Dedifferentiated amniotic fluid mesenchymal stem cell (primary cell): Measurements from ENCODE around the gene TPT1.

Experiments used
- DNase-seq: peaks from one replicate; pipeline ENCODE4 v3.0.0-alpha.2; 2016; ENCODE audit errors: extremely low spot score

Gene TPT1

DNA sequence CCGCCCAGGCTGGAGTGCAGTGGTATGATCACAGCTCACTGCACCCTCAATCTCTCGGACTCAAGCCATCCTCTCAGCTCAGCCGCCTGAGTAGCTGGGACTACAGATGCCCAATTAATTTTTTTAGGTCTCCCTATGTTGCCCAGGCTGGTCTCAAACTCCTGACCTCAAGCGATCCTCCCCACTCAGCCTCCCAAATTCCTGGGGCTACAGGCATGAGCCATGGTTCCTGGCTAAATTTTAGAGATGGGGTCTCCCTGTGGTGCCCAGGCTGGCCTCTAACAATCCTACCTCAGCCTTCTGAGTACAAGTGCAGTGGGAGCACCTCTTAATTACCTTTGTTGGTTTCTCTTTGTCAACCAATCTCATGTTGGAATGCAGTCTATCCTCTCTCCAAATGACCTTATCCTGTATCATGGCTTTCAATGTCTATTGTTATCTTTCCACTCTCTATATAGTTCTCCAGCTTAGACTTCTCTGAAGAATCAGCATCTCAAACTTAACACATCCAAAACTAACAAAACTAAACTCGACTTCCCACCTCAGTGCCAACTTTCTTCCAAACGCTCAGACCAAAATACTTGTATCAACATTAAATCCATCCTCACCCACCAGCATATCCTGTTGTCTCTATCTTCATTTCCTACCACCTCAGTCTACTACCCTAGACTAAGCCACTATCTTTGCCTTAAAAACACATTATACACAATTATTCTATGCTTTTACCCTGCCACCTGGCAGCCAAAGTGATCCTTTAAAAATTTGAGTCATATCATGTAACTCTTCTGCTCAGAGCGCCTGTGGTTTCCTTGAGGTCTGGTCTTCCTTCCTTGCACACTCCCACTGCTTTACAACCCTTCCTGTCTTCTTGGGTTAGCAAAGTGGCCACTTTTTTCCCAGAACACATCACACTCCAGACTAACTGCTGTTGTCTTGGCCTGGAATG lies 6.7 kb downstream of the TPT1 start:
- DNase-seq, result no peak

GRCh38 chr13:45333251-45333976 lies 7.6 kb downstream of the TPT1 start:
- no peak for DNase-seq

DNA sequence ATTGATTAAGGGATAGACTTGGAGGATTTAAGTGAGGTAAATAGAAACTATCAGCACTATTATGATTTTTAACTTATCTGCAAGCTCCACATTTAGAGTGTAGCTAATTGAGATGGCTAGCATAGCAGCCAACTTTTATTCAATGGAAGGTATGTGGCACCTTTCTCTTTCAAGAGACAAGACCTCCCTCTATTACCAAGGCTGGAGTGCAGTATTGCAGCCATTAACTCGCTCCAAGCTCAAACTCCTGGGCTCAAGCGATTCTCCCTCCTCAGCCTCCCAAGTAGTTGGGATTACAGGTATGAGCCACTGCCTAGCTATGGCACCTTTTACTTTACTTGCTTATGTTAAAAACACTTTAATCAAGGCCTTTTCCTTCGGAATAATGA lies 8.2 kb downstream of the TPT1 start:
- no peak for DNase-seq

GRCh38 chr13:45332036-45332830 lies 8.8 kb downstream of the TPT1 start:
- DNase-seq, result peak; percentile 70

DNA sequence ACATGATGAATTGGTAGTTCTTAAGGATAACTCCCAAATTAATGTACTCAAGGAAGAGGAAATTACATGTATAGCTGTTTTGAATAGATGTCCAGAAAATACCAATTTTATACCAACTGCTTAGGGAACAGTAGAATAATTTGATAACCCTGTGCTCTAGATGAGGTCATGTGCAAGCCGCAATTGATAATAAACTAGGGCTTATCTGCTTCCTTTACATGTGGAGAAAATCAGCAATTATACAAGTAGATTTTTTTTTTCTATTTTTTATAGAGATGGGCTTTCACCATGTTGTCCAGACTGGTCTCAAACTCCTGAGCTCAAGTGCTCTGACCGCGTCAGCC lies 9.3 kb downstream of the TPT1 start:
- DNase-seq, result no peak

DNA sequence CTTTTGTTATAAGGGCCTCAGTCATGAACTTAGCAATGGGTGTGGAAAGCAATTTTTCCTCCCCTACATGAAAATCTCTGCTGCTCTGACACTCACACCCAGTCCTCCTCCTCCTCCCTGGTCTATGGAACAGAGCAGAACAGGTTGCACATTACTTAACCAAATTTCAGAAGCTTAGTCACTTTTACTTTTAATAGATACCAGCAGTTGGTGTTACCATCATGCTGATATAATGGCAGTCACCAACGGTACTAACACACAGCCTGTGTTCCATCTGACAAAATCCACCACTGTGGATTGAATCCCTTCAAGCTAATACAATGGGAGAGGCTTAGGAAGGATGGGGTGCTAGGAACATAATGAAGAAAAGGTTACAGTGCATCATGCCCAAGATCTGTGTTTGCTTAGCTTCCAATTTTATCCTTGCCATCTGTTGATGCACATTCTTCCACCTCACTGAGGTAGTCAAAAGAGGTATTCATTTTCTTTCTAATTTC lies 9.8 kb downstream of the TPT1 start:
- no peak for DNase-seq

- DNase-seq, result peak; percentile 59
Observed at GRCh38 chr13:45328661-45329111, 12.3 kb downstream of the TPT1 start.

GRCh38 chr13:45327253-45327955 lies 13.6 kb downstream of the TPT1 start:
- no peak for DNase-seq

- peak; percentile 56 for DNase-seq
Observed at GRCh38 chr13:45325806-45326205, 15.2 kb downstream of the TPT1 start.

GRCh38 chr13:45320876-45321629 lies 19.9 kb downstream of the TPT1 start:
- DNase-seq, result no peak

GRCh38 chr13:45316996-45317395 lies 24.0 kb downstream of the TPT1 start:
- no peak for DNase-seq

- no peak for DNase-seq
Observed at GRCh38 chr13:45316338-45316737, 24.6 kb downstream of the TPT1 start.

GRCh38 chr13:45315520-45316167 lies 25.3 kb downstream of the TPT1 start:
- no peak for DNase-seq

GRCh38 chr13:45314822-45315221 lies 26.2 kb downstream of the TPT1 start:
- no peak for DNase-seq

DNA sequence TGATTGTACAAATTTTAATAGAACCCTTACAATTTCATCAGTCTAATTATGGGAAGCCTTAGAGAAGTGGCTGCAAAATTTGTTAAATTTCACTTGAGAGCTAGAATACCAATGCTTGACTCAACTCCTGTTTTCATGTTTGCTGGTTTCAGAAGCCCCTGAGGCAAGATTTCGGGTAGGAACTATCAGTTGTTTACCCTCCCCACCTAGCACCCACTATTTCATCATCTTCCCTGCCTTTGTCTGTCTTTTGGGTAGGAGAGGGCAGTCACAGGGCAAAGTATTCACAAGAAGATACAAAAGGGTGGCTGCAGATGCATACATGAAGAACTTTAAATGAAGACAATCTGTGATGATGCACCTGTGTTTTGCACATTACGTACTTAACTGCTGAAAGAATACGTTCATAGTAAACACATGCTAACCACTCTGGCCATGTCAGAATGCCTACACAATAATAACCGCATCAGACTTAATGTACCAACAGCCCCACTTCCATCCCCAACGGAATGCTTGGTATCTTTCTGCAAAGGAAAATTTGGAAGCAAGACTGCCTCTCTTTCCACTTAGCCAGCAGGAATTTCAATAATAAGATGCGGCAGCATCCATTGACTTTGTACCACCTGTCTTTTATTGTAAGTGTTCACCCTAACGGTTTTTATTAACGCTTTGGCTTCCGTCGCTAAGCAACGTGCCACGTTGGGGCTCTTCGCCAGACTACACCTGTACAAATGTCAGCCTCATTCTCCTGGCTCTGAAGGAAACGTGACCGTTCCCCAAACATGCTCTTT lies 30.4 kb downstream of the TPT1 start:
- no peak for DNase-seq

- DNase-seq, result no peak
Observed at GRCh38 chr13:45306966-45307365, 34.0 kb downstream of the TPT1 start.

- no peak for DNase-seq
Observed at GRCh38 chr13:45305079-45305478, 35.9 kb downstream of the TPT1 start.

- no peak for DNase-seq
Observed at GRCh38 chr13:45303866-45304265, 37.1 kb downstream of the TPT1 start.

GRCh38 chr13:45303026-45303425 lies 38.0 kb downstream of the TPT1 start:
- no peak for DNase-seq
